MM.1S (cell line): ENCODE results near the gene CA5B.

Source experiments
- DNase-seq: peaks from one replicate; pipeline ENCODE4 v3.0.0-alpha.2; 2015
- H2AFZ ChIP-seq: fragments of 300-600 bp; sonication (generic); 2 replicates; pipeline ENCODE4 v1.6.0; 2016; ENCODE audit warnings: antibody characterized with exemption, low read length
- H3F3A ChIP-seq: fragments of 300-600 bp; sonication (generic); 2 replicates; pipeline ENCODE4 v1.6.1; 2016; ENCODE audit warnings: mild to moderate bottlenecking, antibody characterized with exemption, low read length, moderate library complexity, mixed read lengths; ENCODE audit not compliant: insufficient read depth
- H3K27ac ChIP-seq: fragments of 300-600 bp; sonication (generic); 2 replicates; pipeline ENCODE4 v1.5.1; 2016; ENCODE audit warnings: mild to moderate bottlenecking, low read length
- H3K27me3 ChIP-seq: fragments of 300-600 bp; sonication (generic); replicated peaks from 2 replicates; pipeline ENCODE4 v1.6.0; 2016; ENCODE audit warnings: low read length; ENCODE audit not compliant: insufficient read depth
- H3K36me3 ChIP-seq: fragments of 300-600 bp; sonication (generic); replicated peaks from 2 replicates; pipeline ENCODE4 v1.6.1; 2016; ENCODE audit warnings: mild to moderate bottlenecking, low read length, mixed read lengths; ENCODE audit not compliant: insufficient read depth
- H3K4me1 ChIP-seq: fragments of 300-600 bp; sonication (generic); 2 replicates; pipeline ENCODE4 v1.6.1; 2016; ENCODE audit warnings: low read length, mixed read lengths
- H3K4me2 ChIP-seq: fragments of 300-600 bp; sonication (generic); 2 replicates; pipeline ENCODE4 v1.6.0; 2016; ENCODE audit warnings: low read depth, low read length
- H3K4me3 ChIP-seq: fragments of 300-600 bp; sonication (generic); 2 replicates; pipeline ENCODE4 v1.5.1; 2016; ENCODE audit warnings: low read length, mixed read lengths
- H3K79me2 ChIP-seq: fragments of 300-600 bp; sonication (generic); 2 replicates; pipeline ENCODE4 v1.6.1; 2016; ENCODE audit warnings: mixed run types, low read length, mixed read lengths
- H3K9ac ChIP-seq: fragments of 300-600 bp; sonication (generic); 2 replicates; pipeline ENCODE4 v1.6.1; 2016; ENCODE audit warnings: low read length, mixed read lengths
- H3K9me2 ChIP-seq: fragments of 300-600 bp; sonication (generic); replicated peaks from 2 replicates; pipeline ENCODE4 v1.6.1; 2016; ENCODE audit warnings: mild to moderate bottlenecking, low read length, mixed read lengths; ENCODE audit not compliant: insufficient read depth
- H3K9me3 ChIP-seq: fragments of 300-600 bp; sonication (generic); replicated peaks from 2 replicates; pipeline ENCODE4 v1.6.1; 2016; ENCODE audit warnings: mild to moderate bottlenecking, low read length, mixed read lengths; ENCODE audit not compliant: insufficient read depth
- H4K20me1 ChIP-seq: fragments of 300-600 bp; sonication (generic); 2 replicates; pipeline ENCODE4 v1.6.1; 2016; ENCODE audit warnings: mild to moderate bottlenecking, low read length, moderate library complexity, mixed read lengths; ENCODE audit not compliant: insufficient read depth
- CTCF ChIP-seq: fragments of 300-600 bp; sonication (generic); IDR thresholded peaks from 2 replicates; pipeline ENCODE4 v1.5.1; 2016; ENCODE audit warnings: antibody characterized with exemption, low read length, mixed read lengths
- EZH2 ChIP-seq: fragments of 300-600 bp; sonication (generic); optimal IDR thresholded peaks from 2 replicates; pipeline ENCODE3; 2017; ENCODE audit warnings: low read depth, mild to moderate bottlenecking, antibody characterized with exemption, low read length, mixed read lengths
- EZH2phosphoT487 ChIP-seq: fragments of 300-600 bp; sonication (generic); IDR thresholded peaks from 2 replicates; pipeline ENCODE4 v1.6.1; 2018; ENCODE audit warnings: antibody characterized with exemption, low read length

The CA5B gene

GRCh38 chrX:15815779-15816437 lies 77.8 kb downstream of the CA5B start:
- H4K20me1 ChIP-seq, result no peaks in the 10 kb centered on the region
- TF ChIP-seq EZH2 (no peak), EZH2phosphoT487 (no peak), CTCF (peak; percentile 50)
- no peaks in the 10 kb centered on the region for H3K4me1 ChIP-seq
- peak; percentile 37 for DNase-seq
- no peak overlapping the region for H3K4me2 ChIP-seq
- no peak overlapping the region for H2AFZ ChIP-seq
- no peak overlapping the region for H3K9ac ChIP-seq
- H3K36me3 ChIP-seq, result no peaks in the 10 kb centered on the region
- H3K27ac ChIP-seq, result no peak overlapping the region
- H3F3A ChIP-seq, result no peaks in the 10 kb centered on the region
- no peaks in the 10 kb centered on the region for H3K27me3 ChIP-seq
- H3K4me3 ChIP-seq, result no peak overlapping the region
- H3K9me2 ChIP-seq, result no peaks in the 10 kb centered on the region
- no peaks in the 10 kb centered on the region for H3K79me2 ChIP-seq
- no peaks in the 10 kb centered on the region for H3K9me3 ChIP-seq

- no peak overlapping the region for H3K4me2 ChIP-seq
- TF ChIP-seq EZH2 (no peak), EZH2phosphoT487 (no peak), CTCF (no peak)
- H3K79me2 ChIP-seq, result no peaks in the 10 kb centered on the region
- no peak overlapping the region for H2AFZ ChIP-seq
- no peaks in the 10 kb centered on the region for H3K4me1 ChIP-seq
- no peaks in the 10 kb centered on the region for H3K27me3 ChIP-seq
- no peak for DNase-seq
- H3K9me2 ChIP-seq, result no peaks in the 10 kb centered on the region
- H3K9me3 ChIP-seq, result no peaks in the 10 kb centered on the region
- H3K4me3 ChIP-seq, result no peak overlapping the region
- H3K9ac ChIP-seq, result no peak overlapping the region
- no peaks in the 10 kb centered on the region for H3F3A ChIP-seq
- no peaks in the 10 kb centered on the region for H3K36me3 ChIP-seq
- H3K27ac ChIP-seq, result peak overlapping the region; percentile 8; the same call in 1 of the 2 replicates
- H4K20me1 ChIP-seq, result no peaks in the 10 kb centered on the region
Measured at GRCh38 chrX:15816438-15816809, 78.4 kb downstream of the CA5B start.

GRCh38 chrX:15816886-15817285 lies 78.8 kb downstream of the CA5B start:
- H3K27ac ChIP-seq, result peak overlapping the region; percentile 8; the same call in 1 of the 2 replicates

More at GRCh38 chrX:15816886-15817285, 78.8 kb downstream of the CA5B start:
- Histone ChIP-seq H3K9me3 (no peaks in the 10 kb centered on the region), H2AFZ (no peak overlapping the region), H3K4me1 (no peaks in the 10 kb centered on the region), H3K4me3 (no peak overlapping the region), H4K20me1 (no peaks in the 10 kb centered on the region), H3K27me3 (no peaks in the 10 kb centered on the region), H3K9me2 (no peaks in the 10 kb centered on the region), H3F3A (no peaks in the 10 kb centered on the region), H3K79me2 (no peaks in the 10 kb centered on the region), H3K36me3 (no peaks in the 10 kb centered on the region), H3K4me2 (no peak overlapping the region), H3K9ac (no peak overlapping the region)
- peak; percentile 6 for DNase-seq
- TF ChIP-seq CTCF (no peak), EZH2 (no peak), EZH2phosphoT487 (no peak)
